ENCODE data around the gene SPTB.

DNA sequence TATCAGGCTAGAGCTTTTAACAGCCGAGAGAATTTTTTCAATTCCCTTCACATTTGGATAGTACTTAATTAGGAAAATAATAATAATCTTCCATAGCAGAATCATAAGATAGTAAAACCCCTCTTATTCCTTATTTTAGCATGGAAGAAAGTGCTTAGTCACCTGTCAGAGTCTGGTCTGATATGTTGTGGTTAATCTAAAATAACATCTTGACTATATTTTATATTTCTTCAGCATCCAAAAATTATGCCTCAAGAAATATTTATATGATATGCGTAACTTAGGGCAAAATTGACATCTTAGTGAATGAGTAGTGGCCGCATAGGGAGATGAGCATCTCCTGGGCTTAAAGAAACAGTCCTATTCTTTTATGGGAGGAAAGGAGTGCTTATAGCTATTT is 47.3 kb upstream of the SPTB start:
- TF ChIP-seq, protein P1, sequence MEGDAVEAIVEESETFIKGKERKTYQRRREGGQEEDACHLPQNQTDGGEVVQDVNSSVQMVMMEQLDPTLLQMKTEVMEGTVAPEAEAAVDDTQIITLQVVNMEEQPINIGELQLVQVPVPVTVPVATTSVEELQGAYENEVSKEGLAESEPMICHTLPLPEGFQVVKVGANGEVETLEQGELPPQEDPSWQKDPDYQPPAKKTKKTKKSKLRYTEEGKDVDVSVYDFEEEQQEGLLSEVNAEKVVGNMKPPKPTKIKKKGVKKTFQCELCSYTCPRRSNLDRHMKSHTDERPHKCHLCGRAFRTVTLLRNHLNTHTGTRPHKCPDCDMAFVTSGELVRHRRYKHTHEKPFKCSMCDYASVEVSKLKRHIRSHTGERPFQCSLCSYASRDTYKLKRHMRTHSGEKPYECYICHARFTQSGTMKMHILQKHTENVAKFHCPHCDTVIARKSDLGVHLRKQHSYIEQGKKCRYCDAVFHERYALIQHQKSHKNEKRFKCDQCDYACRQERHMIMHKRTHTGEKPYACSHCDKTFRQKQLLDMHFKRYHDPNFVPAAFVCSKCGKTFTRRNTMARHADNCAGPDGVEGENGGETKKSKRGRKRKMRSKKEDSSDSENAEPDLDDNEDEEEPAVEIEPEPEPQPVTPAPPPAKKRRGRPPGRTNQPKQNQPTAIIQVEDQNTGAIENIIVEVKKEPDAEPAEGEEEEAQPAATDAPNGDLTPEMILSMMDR (IDR thresholded peaks at IDR 0.05; ENCODE audit: poor library complexity), result no peak
- TF ChIP-seq EZH2 (IDR thresholded peaks at IDR 0.05; ENCODE audit: borderline replicate concordance), result no peak

Data from hepatocyte (in vitro differentiated cells).